Endothelial cell of umbilical vein (primary cell): ENCODE data around the gene DTX4. TPM values are rescaled to one million over a fixed set of nuclear protein-coding genes. Genes with fewer than 3 reads are reported as not detected.

Source experiments
- BruUV-seq: library from RNA; stranded (reverse); fragments of 400-500 nt; replicated peaks from 2 replicates; lab custom pipeline; 2021; lab: Mats Ljungman, UMichigan
- CTCF ChIA-PET: fragments of 300-600, 350-600 bp; sonication (Branson Sonifier 250); formaldehyde crosslinking; loops from one replicate; lab custom pipeline; 2021; ENCODE audit warnings: antibody characterized with exemption, inconsistent platforms; lab: Charles Lee
- POLR2A ChIA-PET: fragments of 300-600, 350-600 bp; sonication (Branson Sonifier 250); formaldehyde crosslinking; loops from one replicate; lab custom pipeline; 2021; ENCODE audit warnings: antibody characterized with exemption, inconsistent platforms; lab: Charles Lee
- DNase-seq: peaks from one replicate; pipeline ENCODE4 v3.0.0-alpha.2; 2011; ENCODE audit warnings: low read depth, low spot score
- FAIRE-seq: peaks from 2 replicates; lab custom pipeline; 2011; peaks lifted over from hg19 to GRCh38; lab: Jason Lieb, UNC
- H2AFZ ChIP-seq: 2 replicates; pipeline ENCODE4 v1.6.0; 2012; ENCODE audit warnings: low read depth, low read length, control low read depth, inconsistent platforms
- H3K27ac ChIP-seq: 2 replicates; pipeline ENCODE4 v1.5.1; 2011; ENCODE audit warnings: low read depth, mild to moderate bottlenecking, control low read depth, low read length, moderate library complexity; ENCODE audit not compliant: insufficient read depth
- H3K27me3 ChIP-seq, 2 experiments: 2 replicates each; pipeline versions ENCODE4 v1.6.0 to v1.6.1; 2011; ENCODE audit warnings: low read length in 2 of 2, mixed read lengths in 1 of 2; ENCODE audit not compliant: control insufficient read depth in 2 of 2, insufficient read depth in 2 of 2
- H3K36me3 ChIP-seq, 2 experiments: 2 replicates in 1 of 2; 3 replicates in 1 of 2; pipeline ENCODE4 v1.5.1; 2011; ENCODE audit warnings: low read length in 2 of 2, mild to moderate bottlenecking in 1 of 2, moderate library complexity in 1 of 2; ENCODE audit not compliant: control insufficient read depth in 2 of 2, insufficient read depth in 2 of 2; ENCODE audit errors: extremely low read depth in 1 of 2
- H3K4me1 ChIP-seq: 3 replicates; pipeline ENCODE4 v1.5.1; 2011; ENCODE audit warnings: mild to moderate bottlenecking, low read length; ENCODE audit not compliant: control insufficient read depth, insufficient read depth; ENCODE audit errors: extremely low read depth
- H3K4me2 ChIP-seq: 2 replicates; pipeline ENCODE4 v1.6.1; 2011; ENCODE audit warnings: low read length, control low read depth, mixed read lengths; ENCODE audit not compliant: insufficient read depth
- H3K4me3 ChIP-seq, 3 experiments: fragments of 200-600 bp in 1 of 3; sonication (generic), shearing (Covaris generic) in 1 of 3; replicated peaks in 1 of 3; 2 replicates each; pipeline ENCODE4 v1.5.1; 2011 to 2016; ENCODE audit warnings: control low read depth in 3 of 3, low read length in 3 of 3, mild to moderate bottlenecking in 2 of 3, inconsistent platforms in 1 of 3, low read depth in 1 of 3, moderate library complexity in 1 of 3; ENCODE audit not compliant: insufficient read depth in 1 of 3
- H3K79me2 ChIP-seq: 2 replicates; pipeline ENCODE4 v1.6.0; 2012; ENCODE audit warnings: low read length, inconsistent platforms; ENCODE audit not compliant: control insufficient read depth, insufficient read depth
- H3K9ac ChIP-seq: replicated peaks from 2 replicates; pipeline ENCODE3; 2011; ENCODE audit warnings: low read length, control low read depth; ENCODE audit not compliant: insufficient read depth; ENCODE audit errors: extremely low read depth
- H3K9me1 ChIP-seq: replicated peaks from 3 replicates; pipeline ENCODE4 v1.6.0; 2011; ENCODE audit warnings: mild to moderate bottlenecking, low read length; ENCODE audit not compliant: control insufficient read depth, insufficient read depth; ENCODE audit errors: extremely low read depth
- H3K9me3 ChIP-seq: replicated peaks from 2 replicates; pipeline ENCODE4 v1.5.1; 2012; ENCODE audit warnings: low read length, inconsistent platforms; ENCODE audit not compliant: control insufficient read depth, insufficient read depth
- H4K20me1 ChIP-seq: replicated peaks from 2 replicates; pipeline ENCODE3; 2011; ENCODE audit warnings: mild to moderate bottlenecking, low read length; ENCODE audit not compliant: control insufficient read depth, insufficient read depth; ENCODE audit errors: extremely low read depth
- EZH2 ChIP-seq: IDR thresholded peaks from 2 replicates; pipeline ENCODE4 v1.6.1; 2012; ENCODE audit warnings: borderline replicate concordance, low read depth, mild to moderate bottlenecking, moderate library complexity, low read length, inconsistent platforms; ENCODE audit not compliant: severe bottlenecking
- FOS ChIP-seq: IDR thresholded peaks from 2 replicates; pipeline ENCODE4 v1.6.1; 2011; ENCODE audit warnings: mild to moderate bottlenecking, low read length, moderate library complexity, borderline replicate concordance; ENCODE audit not compliant: insufficient read depth
- GATA2 ChIP-seq: IDR thresholded peaks from 2 replicates; pipeline ENCODE4 v1.7.0; 2011; ENCODE audit warnings: low read depth, mild to moderate bottlenecking, moderate library complexity, mixed read lengths, low read length; ENCODE audit not compliant: insufficient read length, insufficient read depth
- JUN ChIP-seq: IDR thresholded peaks from 2 replicates; pipeline ENCODE4 v1.6.1; 2011; ENCODE audit warnings: borderline replicate concordance, low read depth; ENCODE audit not compliant: insufficient read length, insufficient read depth
- MYC ChIP-seq: IDR thresholded peaks from one replicate; pipeline ENCODE4 v1.6.1; 2011; ENCODE audit warnings: mild to moderate bottlenecking, low read depth, low read length
- POLR2A ChIP-seq: IDR thresholded peaks from 2 replicates; pipeline ENCODE4 v1.6.1; 2012; ENCODE audit warnings: low read depth, mild to moderate bottlenecking, control low read depth, low read length
- POLR2AphosphoS5 ChIP-seq: IDR thresholded peaks from 2 replicates; pipeline ENCODE4 v1.6.1; 2012; ENCODE audit warnings: low read depth, mild to moderate bottlenecking, control low read depth, low read length, moderate library complexity; ENCODE audit not compliant: insufficient read depth
- dilution Hi-C: fragments of 300-500 bp; cut with MboI; formaldehyde crosslinking; loops from one replicate; pipeline ENCODE4 v1.15.0; 2019; ENCODE audit warnings: low sequenced_read_pairs; ENCODE audit not compliant: extremely low pct_ligation_motif_present
- intact Hi-C: fragments of 100-400 bp; cut with micrococcal nuclease; formaldehyde crosslinking; loops from one replicate; pipeline ENCODE4 v1.10.0; 2022
- polyA plus RNA-seq, 4 experiments: library from polyadenylated mRNA; depleted of rRNA in 3 of 4; stranded (reverse) in 3 of 4; unstranded in 1 of 4; fragments of >200 nt; gene quantifications; 2 replicates each; pipeline versions ENCODE4 v1.2.1 to v1.2.3, GENCODE V29; 2011 to 2012; ENCODE audit warnings: missing spikeins in 1 of 4
- total RNA-seq: library from RNA; stranded (reverse); gene quantifications from 2 replicates; pipeline ENCODE4 v1.2.3, GENCODE V29; 2021
- TF ChIP-seq, protein P1 (sequence below), 2 donors: IDR thresholded peaks; 1 replicate in 1 of 2; 2 replicates in 1 of 2; pipeline ENCODE4 v1.5.1; 2011; ENCODE audit warnings: low read length in 2 of 2, mild to moderate bottlenecking in 2 of 2, moderate library complexity in 2 of 2, control low read depth in 1 of 2, inconsistent platforms in 1 of 2, low read depth in 1 of 2; ENCODE audit not compliant: insufficient read depth in 1 of 2; ENCODE audit errors: extremely low read depth in 1 of 2
- TF ChIP-seq, protein P2 (sequence below): IDR thresholded peaks from 2 replicates; pipeline ENCODE4 v1.6.1; 2011; ENCODE audit not compliant: insufficient read depth, insufficient read length

The DTX4 gene
- total and polyA plus RNA-seq, 2 donors (not counting 3 experiments of a cell fraction or from before 2014, with no cell fraction given), result 0.08 to 0.91 TPM

DNA sequence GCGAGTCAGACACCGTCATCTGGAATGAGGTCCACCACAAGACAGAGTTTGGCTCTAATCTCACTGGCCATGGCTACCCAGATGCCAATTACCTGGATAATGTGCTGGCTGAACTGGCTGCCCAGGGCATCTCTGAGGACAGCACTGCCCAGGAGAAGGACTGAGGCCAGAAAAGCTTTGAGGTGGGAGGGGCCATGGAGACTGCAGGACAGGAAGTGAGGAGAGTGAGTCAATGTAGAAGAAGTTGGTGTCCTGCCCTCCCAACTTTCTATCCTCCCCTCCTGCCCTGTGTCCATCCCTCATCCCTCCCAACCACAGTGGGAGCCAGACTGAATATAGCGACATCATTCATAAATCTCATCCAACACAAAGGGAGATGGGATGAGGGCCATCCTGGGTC lies 32.8 kb downstream of the DTX4 start:
- FAIRE-seq (no peak), DNase-seq (no peak)
- Histone ChIP-seq H3K4me1 (no peaks in the 10 kb centered on the region), H3K4me3 (no peak overlapping the region), H3K36me3 (no peaks in the 10 kb centered on the region), H3K79me2 (no peaks in the 10 kb centered on the region), H3K9ac (no peak overlapping the region), H3K4me2 (no peak overlapping the region), H3K27ac (no peak overlapping the region), H2AFZ (no peak overlapping the region), H3K9me1 (no peaks in the 10 kb centered on the region), H3K27me3 (no peaks in the 10 kb centered on the region), H3K9me3 (no peaks in the 10 kb centered on the region), H4K20me1 (no peaks in the 10 kb centered on the region)
- TF ChIP-seq, protein P1, sequence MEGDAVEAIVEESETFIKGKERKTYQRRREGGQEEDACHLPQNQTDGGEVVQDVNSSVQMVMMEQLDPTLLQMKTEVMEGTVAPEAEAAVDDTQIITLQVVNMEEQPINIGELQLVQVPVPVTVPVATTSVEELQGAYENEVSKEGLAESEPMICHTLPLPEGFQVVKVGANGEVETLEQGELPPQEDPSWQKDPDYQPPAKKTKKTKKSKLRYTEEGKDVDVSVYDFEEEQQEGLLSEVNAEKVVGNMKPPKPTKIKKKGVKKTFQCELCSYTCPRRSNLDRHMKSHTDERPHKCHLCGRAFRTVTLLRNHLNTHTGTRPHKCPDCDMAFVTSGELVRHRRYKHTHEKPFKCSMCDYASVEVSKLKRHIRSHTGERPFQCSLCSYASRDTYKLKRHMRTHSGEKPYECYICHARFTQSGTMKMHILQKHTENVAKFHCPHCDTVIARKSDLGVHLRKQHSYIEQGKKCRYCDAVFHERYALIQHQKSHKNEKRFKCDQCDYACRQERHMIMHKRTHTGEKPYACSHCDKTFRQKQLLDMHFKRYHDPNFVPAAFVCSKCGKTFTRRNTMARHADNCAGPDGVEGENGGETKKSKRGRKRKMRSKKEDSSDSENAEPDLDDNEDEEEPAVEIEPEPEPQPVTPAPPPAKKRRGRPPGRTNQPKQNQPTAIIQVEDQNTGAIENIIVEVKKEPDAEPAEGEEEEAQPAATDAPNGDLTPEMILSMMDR (IDR thresholded peaks at IDR 0.05; ENCODE audit: extremely low read depth in 1 of 2, insufficient read depth in 1 of 2, low read depth in 1 of 2, low read length in 2 of 2), result no peak
- TF ChIP-seq, protein P2, sequence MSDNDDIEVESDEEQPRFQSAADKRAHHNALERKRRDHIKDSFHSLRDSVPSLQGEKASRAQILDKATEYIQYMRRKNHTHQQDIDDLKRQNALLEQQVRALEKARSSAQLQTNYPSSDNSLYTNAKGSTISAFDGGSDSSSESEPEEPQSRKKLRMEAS, result no peak
- TF ChIP-seq EZH2, result no peak
- TF ChIP-seq JUN, result no peak
- no peak for TF ChIP-seq POLR2A
- TF ChIP-seq MYC, result no peak
- no peak for TF ChIP-seq POLR2AphosphoS5
- TF ChIP-seq GATA2, result no peak
- no peak for TF ChIP-seq FOS
- dilution Hi-C loops, result no loop called here
- intact Hi-C loops, result no loop called here
- POLR2A ChIA-PET, result no interaction called here
- CTCF ChIA-PET, result interaction anchor here (1.1 to 7.5 kb wide), 4 partner anchors 10 to 47 kb away, joined by 5 to 143 read pairs (median 6); partner anchors contain the start of gene DTX4
- BruUV-seq, result no TSS peak
